Measurements from ENCODE around the gene NT5C2. TPM values are rescaled to one million over a fixed set of nuclear protein-coding genes. Genes with fewer than 3 reads are reported as not detected.

Gene NT5C2
- total and polyA plus RNA-seq, 2 experiments from 2014 or later = 52.6 to 69.0 TPM

- H3K36me3 ChIP-seq (ENCODE audit: low read depth) = peaks cover 15% of the 10 kb centered on the region
- H3K9me3 ChIP-seq (ENCODE audit: low read depth) = no peaks in the 10 kb centered on the region
- TF ChIP-seq EZH2phosphoT487 (IDR thresholded peaks at IDR 0.05; ENCODE audit: insufficient read depth, low read depth) = no peak
- TF ChIP-seq EZH2 (IDR thresholded peaks at IDR 0.05; ENCODE audit: insufficient read depth, poor library complexity, severe bottlenecking) = no peak
- H3F3A ChIP-seq (ENCODE audit: insufficient read depth) = peaks cover 4% of the 10 kb centered on the region; the same call in 1 of the 2 replicates
- H3K4me2 ChIP-seq (ENCODE audit: unreplicated experiment) = no peak overlapping the region
- no peaks in the 10 kb centered on the region for H3K4me1 ChIP-seq (ENCODE audit: insufficient read depth)
- H3K9me2 ChIP-seq (ENCODE audit: insufficient read depth) = no peaks in the 10 kb centered on the region
- H3K4me3 ChIP-seq = no peak overlapping the region
- no peak overlapping the region for H3K27ac ChIP-seq
- in situ Hi-C loops (cut with MboI) = no loop called here
- H3K79me2 ChIP-seq (ENCODE audit: insufficient read depth) = no peaks in the 10 kb centered on the region
- no peaks in the 10 kb centered on the region for H3K27me3 ChIP-seq (replicated peaks; ENCODE audit: insufficient read depth)
- H2AFZ ChIP-seq = no peak overlapping the region
- WGBS, 2 experiments (ENCODE audit: low coverage in 1 of 2, low lambda C conversion rate in 2 of 2, missing lambda C conversion rate in 2 of 2) = 81% methylated on average over 11 of the region's 11 CpGs
- H4K20me1 ChIP-seq (ENCODE audit: insufficient read depth) = no peaks in the 10 kb centered on the region
- no peak for DNase-seq
- H3K9ac ChIP-seq = no peak overlapping the region
Measured at GRCh38 chr10:103079946-103080345, 113.1 kb downstream of the NT5C2 start.

DNA sequence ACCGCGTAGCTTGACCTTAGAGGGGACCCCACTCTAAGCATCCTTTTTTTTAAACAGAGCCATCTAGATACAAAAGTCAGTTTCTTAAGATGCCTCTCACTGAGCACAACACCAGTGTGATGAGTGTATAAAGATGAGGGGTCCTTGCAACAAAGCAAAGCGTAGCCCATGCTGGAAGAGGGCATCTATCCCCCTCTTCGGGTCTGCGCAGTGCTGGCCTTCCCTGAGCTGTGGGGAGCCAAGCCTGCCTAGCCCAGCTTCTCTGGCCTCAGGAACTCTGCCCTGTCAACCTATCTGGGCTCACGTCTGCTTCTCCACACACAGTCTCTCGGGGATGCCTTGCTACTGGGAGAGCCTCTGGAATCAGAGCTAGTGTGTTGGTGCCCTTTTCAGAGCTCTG, 114.0 kb downstream of the NT5C2 start:
- no peak overlapping the region for H3K27ac ChIP-seq
- no peaks in the 10 kb centered on the region for H3K27me3 ChIP-seq (replicated peaks; ENCODE audit: insufficient read depth)
- in situ Hi-C loops (cut with MboI) = no loop called here
- H3K4me3 ChIP-seq = no peak overlapping the region
- H3K4me2 ChIP-seq (ENCODE audit: unreplicated experiment) = no peak overlapping the region
- H3K9me2 ChIP-seq (ENCODE audit: insufficient read depth) = no peaks in the 10 kb centered on the region
- H3K9ac ChIP-seq = no peak overlapping the region
- no peak for DNase-seq
- no peaks in the 10 kb centered on the region for H4K20me1 ChIP-seq (ENCODE audit: insufficient read depth)
- peaks cover 7% of the 10 kb centered on the region; the same call in 1 of the 2 replicates for H3K36me3 ChIP-seq (ENCODE audit: low read depth)
- H2AFZ ChIP-seq = no peak overlapping the region
- H3K9me3 ChIP-seq (ENCODE audit: low read depth) = no peaks in the 10 kb centered on the region
- peaks cover 2% of the 10 kb centered on the region; the same call in 1 of the 2 replicates for H3F3A ChIP-seq (ENCODE audit: insufficient read depth)
- H3K79me2 ChIP-seq (ENCODE audit: insufficient read depth) = no peaks in the 10 kb centered on the region
- TF ChIP-seq EZH2phosphoT487 (IDR thresholded peaks at IDR 0.05; ENCODE audit: insufficient read depth, low read depth) (no peak), EZH2 (IDR thresholded peaks at IDR 0.05; ENCODE audit: insufficient read depth, poor library complexity, severe bottlenecking) (no peak)
- 87 to 88% methylated on average over 7 of the region's 7 CpGs for WGBS, 2 experiments (ENCODE audit: low coverage in 1 of 2, low lambda C conversion rate in 2 of 2, missing lambda C conversion rate in 2 of 2)
- no peaks in the 10 kb centered on the region for H3K4me1 ChIP-seq (ENCODE audit: insufficient read depth)

- Histone ChIP-seq H3K9me2 (ENCODE audit: insufficient read depth) (no peaks in the 10 kb centered on the region), H3K36me3 (ENCODE audit: low read depth) (peaks cover 6% of the 10 kb centered on the region; the same call in 1 of the 2 replicates), H3K4me1 (ENCODE audit: insufficient read depth) (no peaks in the 10 kb centered on the region), H2AFZ (no peak overlapping the region), H3K4me3 (no peak overlapping the region), H3K9me3 (ENCODE audit: low read depth) (no peaks in the 10 kb centered on the region), H4K20me1 (ENCODE audit: insufficient read depth) (no peaks in the 10 kb centered on the region), H3F3A (ENCODE audit: insufficient read depth) (no peaks in the 10 kb centered on the region), H3K27ac (no peak overlapping the region), H3K27me3 (replicated peaks; ENCODE audit: insufficient read depth) (no peaks in the 10 kb centered on the region), H3K4me2 (ENCODE audit: unreplicated experiment) (no peak overlapping the region), H3K9ac (no peak overlapping the region), H3K79me2 (ENCODE audit: insufficient read depth) (no peaks in the 10 kb centered on the region)
- no peak for TF ChIP-seq EZH2phosphoT487 (IDR thresholded peaks at IDR 0.05; ENCODE audit: insufficient read depth, low read depth)
- TF ChIP-seq EZH2 (IDR thresholded peaks at IDR 0.05; ENCODE audit: insufficient read depth, poor library complexity, severe bottlenecking) = no peak
- DNase-seq = no peak
- WGBS, 2 experiments (ENCODE audit: low coverage in 1 of 2, low lambda C conversion rate in 2 of 2, missing lambda C conversion rate in 2 of 2) = 87 to 90% methylated on average over 14 of the region's 14 CpGs
- in situ Hi-C loops (cut with MboI) = no loop called here
Measured at GRCh38 chr10:103078676-103079075, 114.4 kb downstream of the NT5C2 start.

DNA sequence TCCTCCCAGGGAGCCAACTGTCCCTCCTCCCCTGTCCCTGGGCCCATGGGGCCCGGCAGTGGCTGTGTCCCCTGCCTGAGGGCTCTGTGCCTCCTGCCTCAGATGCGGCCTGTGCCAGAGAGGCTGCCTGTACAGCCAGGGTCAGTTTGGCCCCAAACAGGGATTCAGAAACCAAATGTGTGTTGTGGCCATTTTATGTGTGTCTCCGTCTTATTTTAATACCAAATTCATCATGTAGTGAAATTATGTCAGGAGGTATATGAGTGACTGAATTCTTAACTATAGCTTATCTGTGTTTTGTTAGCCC, 114.8 kb downstream of the NT5C2 start:
- H3K9me3 ChIP-seq (ENCODE audit: low read depth) = no peaks in the 10 kb centered on the region
- H3K27ac ChIP-seq = no peak overlapping the region
- H3K36me3 ChIP-seq (ENCODE audit: low read depth) = 0 out of 2 replicates have a peak, but pooled peaks cover 1% of the 10 kb centered on the region
- in situ Hi-C loops (cut with MboI) = no loop called here
- H3K9me2 ChIP-seq (ENCODE audit: insufficient read depth) = no peaks in the 10 kb centered on the region
- H3K79me2 ChIP-seq (ENCODE audit: insufficient read depth) = no peaks in the 10 kb centered on the region
- TF ChIP-seq EZH2 (IDR thresholded peaks at IDR 0.05; ENCODE audit: insufficient read depth, poor library complexity, severe bottlenecking) (no peak), EZH2phosphoT487 (IDR thresholded peaks at IDR 0.05; ENCODE audit: insufficient read depth, low read depth) (no peak)
- no peaks in the 10 kb centered on the region for H3K27me3 ChIP-seq (replicated peaks; ENCODE audit: insufficient read depth)
- no peak overlapping the region for H2AFZ ChIP-seq
- no peaks in the 10 kb centered on the region for H3F3A ChIP-seq (ENCODE audit: insufficient read depth)
- no peak overlapping the region for H3K4me2 ChIP-seq (ENCODE audit: unreplicated experiment)
- WGBS, 2 experiments (ENCODE audit: low coverage in 1 of 2, low lambda C conversion rate in 2 of 2, missing lambda C conversion rate in 2 of 2) = 67% methylated on average over 3 of the region's 3 CpGs
- H4K20me1 ChIP-seq (ENCODE audit: insufficient read depth) = no peaks in the 10 kb centered on the region
- H3K4me3 ChIP-seq = no peak overlapping the region
- DNase-seq = no peak
- H3K9ac ChIP-seq = no peak overlapping the region
- H3K4me1 ChIP-seq (ENCODE audit: insufficient read depth) = no peaks in the 10 kb centered on the region

Measured in GM23248 (cell line).